NCI-H526 treated with DMSO at 0.1 percent for 48 hours (cell line): ENCODE data around the gene PPP6R2.

Source experiments
- DNase-seq: peaks from one replicate; lab custom pipeline; 2025; lab: John Stamatoyannopoulos, UW

PPP6R2 gene

GRCh38 chr22:50485221-50486131 lies 142.3 kb downstream of the PPP6R2 start:
- no peak for DNase-seq

- DNase-seq, result no peak
Observed at GRCh38 chr22:50486561-50487289, 143.6 kb downstream of the PPP6R2 start, which contains the start of gene MIOX. MIOX (plus strand) TSS chr22:50486859; CDS start chr22:50486898, 39 bp downstream.

GRCh38 chr22:50487290-50488005 lies 144.3 kb downstream of the PPP6R2 start:
- no peak for DNase-seq

- DNase-seq, result no peak
Observed at GRCh38 chr22:50488006-50488677, 145.0 kb downstream of the PPP6R2 start.

- no peak for DNase-seq
Observed at GRCh38 chr22:50488886-50489285, 145.8 kb downstream of the PPP6R2 start.

GRCh38 chr22:50489363-50490243 lies 146.5 kb downstream of the PPP6R2 start:
- no peak for DNase-seq

GRCh38 chr22:50490531-50491308 lies 147.6 kb downstream of the PPP6R2 start:
- no peak for DNase-seq
